HEK293T (cell line): ENCODE data around the gene CNTD1.

ENCODE experiments used
- CTCF ChIA-PET: fragments of 350-600 bp; formaldehyde crosslinking; extraction: SDS; loops from one replicate; lab custom pipeline; 2021; ENCODE audit warnings: antibody characterized with exemption, inconsistent platforms; lab: Yijun Ruan, JAX
- POLR2A ChIA-PET: fragments of 350-600 bp; formaldehyde crosslinking; extraction: SDS; loops from one replicate; lab custom pipeline; 2020; ENCODE audit warnings: antibody characterized with exemption, inconsistent platforms; lab: Yijun Ruan, JAX
- DNase-seq: peaks from one replicate; pipeline ENCODE4 v3.0.0; 2012; ENCODE audit warnings: mixed read lengths; ENCODE audit errors: extremely low spot score
- ARNT ChIP-seq: fragments of 450-650 bp; IDR thresholded peaks from 2 replicates; pipeline ENCODE4 v1.6.1; 2017; ENCODE audit warnings: mild to moderate bottlenecking
- BHLHE40 ChIP-seq: fragments of 450-650 bp; IDR thresholded peaks from 2 replicates; pipeline ENCODE4 v1.6.1; 2016; ENCODE audit warnings: mild to moderate bottlenecking, moderate library complexity, borderline replicate concordance
- CTBP1 ChIP-seq: fragments of 450-650 bp; IDR thresholded peaks from 2 replicates; pipeline ENCODE4 v1.6.1; 2016; ENCODE audit warnings: borderline replicate concordance
- ELF4 ChIP-seq: fragments of 450-650 bp; IDR thresholded peaks from 2 replicates; pipeline ENCODE4 v1.6.1; 2017; ENCODE audit warnings: antibody characterized with exemption
- FOXA1 ChIP-seq: fragments of 450-650 bp; IDR thresholded peaks from 2 replicates; pipeline ENCODE4 v1.6.1; 2016; ENCODE audit warnings: mild to moderate bottlenecking
- FOXK2 ChIP-seq: fragments of 450-650 bp; IDR thresholded peaks from 2 replicates; pipeline ENCODE4 v1.6.1; 2016; ENCODE audit warnings: mild to moderate bottlenecking
- FOXM1 ChIP-seq: fragments of 450-650 bp; IDR thresholded peaks from 2 replicates; pipeline ENCODE4 v1.6.1; 2017; ENCODE audit warnings: mild to moderate bottlenecking, borderline replicate concordance
- HDGF ChIP-seq: fragments of 450-650 bp; IDR thresholded peaks from 2 replicates; pipeline ENCODE4 v1.6.1; 2017; ENCODE audit warnings: antibody characterized with exemption, borderline replicate concordance
- L3MBTL2 ChIP-seq: fragments of 450-650 bp; conservative IDR thresholded peaks from 2 replicates; pipeline ENCODE4 v1.6.1; 2016; ENCODE audit warnings: mild to moderate bottlenecking
- LEF1 ChIP-seq: fragments of 450-650 bp; IDR thresholded peaks from 2 replicates; pipeline ENCODE4 v1.6.1; 2017; ENCODE audit warnings: mild to moderate bottlenecking, borderline replicate concordance
- NFRKB ChIP-seq: fragments of 450-650 bp; IDR thresholded peaks from 2 replicates; pipeline ENCODE4 v1.6.1; 2016; ENCODE audit warnings: mild to moderate bottlenecking, moderate library complexity
- SP1 ChIP-seq: fragments of 450-650 bp; IDR thresholded peaks from 2 replicates; pipeline ENCODE4 v1.6.1; 2017
- SUZ12 ChIP-seq: fragments of 450-650 bp; IDR thresholded peaks from 2 replicates; pipeline ENCODE4 v1.6.1; 2016; ENCODE audit warnings: mild to moderate bottlenecking
- TARDBP ChIP-seq: fragments of 450-650 bp; IDR thresholded peaks from 2 replicates; pipeline ENCODE4 v1.6.1; 2016
- ZNF384 ChIP-seq: fragments of 450-650 bp; IDR thresholded peaks from 2 replicates; pipeline ENCODE4 v1.6.1; 2016
- TF ChIP-seq, protein P1 (sequence below): fragments of 450-650 bp; IDR thresholded peaks from 2 replicates; pipeline ENCODE4 v1.6.1; 2016

CNTD1 gene

DNA sequence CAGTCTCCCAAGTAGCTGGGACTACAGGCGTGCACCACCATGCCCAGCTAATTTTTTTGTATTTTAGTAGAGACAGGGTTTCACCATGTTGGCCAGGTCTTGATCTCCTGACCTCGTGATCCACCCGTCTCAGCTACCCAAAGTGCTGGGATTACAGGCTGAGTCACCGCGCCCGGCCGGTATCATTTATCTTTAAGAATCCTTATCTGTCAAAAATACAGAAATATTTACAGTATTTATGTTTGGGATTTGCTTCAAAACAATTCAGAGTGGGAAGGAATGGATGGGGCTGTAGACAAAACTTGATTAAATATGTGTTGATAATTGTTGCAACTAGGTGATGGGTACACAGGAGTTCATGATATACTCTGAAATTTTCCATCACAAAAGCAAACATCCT is 22.5 kb downstream of the CNTD1 start:
- ChIA-PET POLR2A (no interaction called here), CTCF (interaction anchor here (1.2 kb wide), 2 partner anchors 98 to 118 kb away, joined by 4 to 5 read pairs; no protein-coding TSS in a partner anchor)
- no peak for DNase-seq
- TF ChIP-seq FOXA1 (no peak), ZNF384 (no peak), ELF4 (no peak)

DNA sequence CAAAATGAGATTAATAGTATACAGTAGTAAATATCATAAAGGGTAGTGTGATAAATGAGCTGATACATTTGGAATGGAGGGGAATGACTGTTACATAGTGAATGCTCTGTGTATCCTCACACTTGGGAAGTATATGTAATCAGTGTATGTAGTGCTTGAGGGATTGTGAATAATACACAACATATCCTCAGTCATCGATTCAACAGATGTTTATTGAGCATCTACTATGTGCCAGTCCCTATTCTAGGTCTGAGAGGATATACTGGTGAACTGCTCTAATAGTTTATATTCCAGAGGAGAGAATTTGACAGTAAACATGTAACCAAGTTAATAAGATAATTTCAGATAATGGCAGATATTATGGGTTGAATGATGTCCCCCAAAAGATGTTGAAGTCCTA is 28.8 kb downstream of the CNTD1 start:
- TF ChIP-seq, protein P1, sequence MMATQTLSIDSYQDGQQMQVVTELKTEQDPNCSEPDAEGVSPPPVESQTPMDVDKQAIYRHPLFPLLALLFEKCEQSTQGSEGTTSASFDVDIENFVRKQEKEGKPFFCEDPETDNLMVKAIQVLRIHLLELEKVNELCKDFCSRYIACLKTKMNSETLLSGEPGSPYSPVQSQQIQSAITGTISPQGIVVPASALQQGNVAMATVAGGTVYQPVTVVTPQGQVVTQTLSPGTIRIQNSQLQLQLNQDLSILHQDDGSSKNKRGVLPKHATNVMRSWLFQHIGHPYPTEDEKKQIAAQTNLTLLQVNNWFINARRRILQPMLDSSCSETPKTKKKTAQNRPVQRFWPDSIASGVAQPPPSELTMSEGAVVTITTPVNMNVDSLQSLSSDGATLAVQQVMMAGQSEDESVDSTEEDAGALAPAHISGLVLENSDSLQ: no peak
- TF ChIP-seq SUZ12 (no peak), HDGF (no peak), FOXA1 (no peak), L3MBTL2 (no peak), ZNF384 (no peak)
- DNase-seq: no peak
- ChIA-PET CTCF (no interaction called here), POLR2A (no interaction called here)

DNA sequence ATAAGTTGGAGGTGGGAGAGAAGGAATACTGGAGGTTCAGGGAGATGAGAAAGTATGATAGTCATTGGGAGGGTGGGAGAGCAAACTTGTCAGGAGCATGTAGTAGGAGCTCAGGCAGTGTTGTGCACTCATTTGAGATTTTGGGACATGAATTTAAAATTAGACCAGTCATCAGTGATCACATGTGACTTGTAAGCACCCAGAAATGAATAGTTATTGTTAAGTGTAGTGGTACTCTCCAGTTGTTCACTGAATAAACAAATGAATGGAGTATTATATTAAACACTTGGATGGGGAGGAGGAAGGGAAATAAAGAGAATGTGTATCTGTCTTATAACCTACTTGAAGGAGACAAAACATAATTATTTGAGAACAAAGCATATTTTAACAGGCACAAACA is 32.3 kb downstream of the CNTD1 start:
- POLR2A ChIA-PET: no interaction called here
- no peak for TF ChIP-seq ZNF384
- no peak for DNase-seq
- CTCF ChIA-PET: no interaction called here

DNA sequence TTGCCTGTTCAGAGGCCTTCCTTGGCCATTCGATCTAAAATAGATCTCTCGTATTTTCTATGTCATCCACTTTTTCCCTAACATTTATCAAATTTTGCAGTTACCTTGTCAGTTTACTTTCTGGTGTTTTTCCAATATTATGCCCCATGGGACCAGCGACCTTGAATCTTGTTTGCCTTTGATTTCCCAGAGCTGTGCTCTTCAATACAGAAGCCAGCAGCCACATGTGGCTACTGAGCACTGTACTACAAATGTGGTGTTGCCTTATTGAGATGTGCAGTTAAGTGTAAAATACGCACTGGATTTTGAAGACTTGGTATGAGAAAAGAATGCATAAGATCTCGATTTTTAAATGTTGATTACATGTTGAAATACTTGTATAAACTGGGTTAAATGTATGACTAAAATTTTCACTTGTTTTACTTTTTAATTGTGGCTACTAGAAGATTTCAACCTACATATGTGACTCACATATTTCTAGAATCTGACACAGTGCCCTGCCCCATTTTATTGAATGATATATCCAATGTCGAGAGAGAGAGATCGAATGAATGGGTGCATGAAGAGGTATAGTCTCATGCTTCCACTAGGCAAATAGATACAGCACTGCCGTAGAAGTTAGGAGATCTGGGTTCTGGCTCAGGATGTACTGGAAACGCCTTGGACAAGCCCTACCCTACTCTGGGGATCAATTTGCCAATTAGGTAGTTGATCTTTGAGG is 33.7 kb downstream of the CNTD1 start:
- no peak for TF ChIP-seq CTBP1
- TF ChIP-seq, protein P1: no peak
- TF ChIP-seq BHLHE40: no peak
- no peak for TF ChIP-seq TARDBP
- no peak for TF ChIP-seq L3MBTL2
- TF ChIP-seq LEF1: no peak
- TF ChIP-seq ARNT: no peak
- no peak for TF ChIP-seq SP1
- no peak for TF ChIP-seq FOXA1
- no peak for TF ChIP-seq ELF4
- no peak for TF ChIP-seq FOXM1
- TF ChIP-seq HDGF: no peak
- no peak for TF ChIP-seq NFRKB
- TF ChIP-seq SUZ12: no peak
- TF ChIP-seq ZNF384: no peak
- ChIA-PET POLR2A (interaction anchor here (0.6 to 4.4 kb wide), 9 partner anchors 9 to 245 kb away, joined by 3 to 45 read pairs (median 6); partner anchors contain the start of genes AOC2, BECN1, RPL27 and VPS25), CTCF (no interaction called here)
- DNase-seq: no peak

DNA sequence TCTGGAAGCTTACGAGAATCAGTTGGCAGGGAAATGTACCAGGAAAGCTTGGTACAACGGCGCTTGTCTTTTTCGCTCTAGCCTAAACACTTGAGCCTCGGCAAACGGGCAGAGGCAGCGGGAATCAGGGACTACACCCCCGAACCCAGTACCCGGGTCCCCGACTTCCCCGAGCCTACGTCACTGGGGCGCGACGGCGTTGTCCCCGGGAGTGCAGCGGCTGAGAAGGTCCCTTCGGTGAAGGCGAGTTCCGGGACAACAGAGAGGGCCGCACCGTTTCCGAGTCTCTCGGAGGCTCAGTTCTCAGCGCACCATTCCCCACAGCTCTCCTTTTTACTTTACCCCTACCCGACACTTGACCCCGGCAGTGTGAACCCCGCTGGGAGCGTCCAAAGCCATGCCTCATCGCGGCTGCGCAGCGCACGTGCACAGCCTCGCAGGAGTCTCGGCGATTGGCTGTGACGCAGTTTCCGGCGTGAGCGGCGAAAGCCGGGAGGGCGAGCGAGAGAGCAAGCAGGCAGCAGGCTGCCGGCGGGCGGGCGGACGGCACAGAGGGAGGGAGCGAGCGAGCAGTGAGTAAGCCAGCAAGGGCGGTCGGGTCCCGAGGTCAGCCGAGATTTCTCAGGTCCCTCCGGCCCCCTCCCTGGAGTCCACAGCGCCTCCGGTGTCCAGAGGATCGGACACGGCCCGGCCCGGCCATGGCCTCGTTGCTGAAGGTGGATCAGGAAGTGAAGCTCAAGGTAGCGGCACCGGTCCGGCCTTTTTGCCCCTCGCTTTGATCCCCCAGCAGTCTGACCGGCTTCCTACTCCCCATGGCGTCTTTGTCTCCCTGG is 34.5 kb downstream of the CNTD1 start, which contains the start of gene PSME3:
Gene PSME3 (plus strand): TSS at position 464 of the 833 bp plus-strand sequence. CDS start 235 bp downstream, at position 699.
- ChIA-PET POLR2A (interaction anchor here (0.6 to 4.4 kb wide), 19 partner anchors 9 to 292 kb away, joined by 3 to 45 read pairs (median 4); partner anchors contain the start of genes AOC2, BECN1, BRCA1 and COA3), CTCF (interaction anchor here (0.9 to 2.2 kb wide), 3 partner anchors 9 to 255 kb away, joined by 4 to 12 read pairs (median 5); partner anchors contain the start of gene BECN1)
- TF ChIP-seq BHLHE40: peak; percentile 67
- TF ChIP-seq FOXA1: no peak
- no peak for TF ChIP-seq SUZ12
- TF ChIP-seq ELF4: peak; percentile 79
- TF ChIP-seq TARDBP: no peak
- TF ChIP-seq L3MBTL2: peak; percentile 98
- peak; percentile 93 for DNase-seq

DNA sequence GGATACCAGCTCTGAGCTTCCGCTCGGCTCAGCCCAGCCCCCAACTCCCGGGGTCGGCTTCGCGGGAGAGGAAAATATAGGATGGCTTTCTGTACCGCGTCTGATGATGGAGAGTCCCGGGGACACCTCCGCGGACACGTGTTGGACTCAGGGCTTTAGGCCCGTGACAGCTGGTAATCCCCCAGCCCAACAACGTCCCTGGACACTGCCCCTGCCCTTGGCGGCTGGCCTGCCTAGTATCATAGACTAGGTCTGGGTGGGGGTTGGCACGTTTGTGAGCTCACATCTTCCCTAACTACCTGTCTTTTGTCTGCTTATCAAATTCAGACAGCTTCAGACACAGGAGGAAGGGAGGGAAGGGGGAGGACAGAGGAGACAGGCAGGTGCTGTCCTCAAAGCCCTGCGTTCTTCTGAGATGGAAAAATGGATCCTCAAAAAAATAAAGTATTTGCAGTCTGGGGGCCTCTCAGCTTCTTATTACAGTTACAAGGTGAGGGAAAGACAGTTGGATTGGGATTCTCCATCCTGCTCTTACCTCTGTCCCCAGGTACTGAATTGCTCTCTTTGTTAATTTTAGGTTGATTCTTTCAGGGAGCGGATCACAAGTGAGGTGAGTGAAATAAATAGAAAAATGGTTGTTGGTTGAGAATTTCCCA is 35.2 kb downstream of the CNTD1 start:
- ChIA-PET CTCF (interaction anchor here (0.6 to 2.2 kb wide), 4 partner anchors 9 to 255 kb away, joined by 4 to 12 read pairs (median 8); partner anchors contain the start of gene BECN1), POLR2A (interaction anchor here (0.6 to 4.4 kb wide), 20 partner anchors 8 to 291 kb away, joined by 3 to 45 read pairs (median 4); partner anchors contain the start of genes AOC2, BECN1, BRCA1 and COA3)
- TF ChIP-seq SP1 (no peak), NFRKB (no peak), FOXK2 (no peak), ELF4 (no peak), L3MBTL2 (no peak), FOXA1 (no peak), LEF1 (no peak), CTBP1 (no peak), FOXM1 (no peak)
- TF ChIP-seq, protein P1: no peak
- no peak for DNase-seq
